ENCODE results near the gene PDE4B. TPM values are rescaled to one million over a fixed set of nuclear protein-coding genes. Genes with fewer than 3 reads are reported as not detected.

Gene PDE4B
- polyA plus RNA-seq, 1 experiment = 20.6 TPM

DNA sequence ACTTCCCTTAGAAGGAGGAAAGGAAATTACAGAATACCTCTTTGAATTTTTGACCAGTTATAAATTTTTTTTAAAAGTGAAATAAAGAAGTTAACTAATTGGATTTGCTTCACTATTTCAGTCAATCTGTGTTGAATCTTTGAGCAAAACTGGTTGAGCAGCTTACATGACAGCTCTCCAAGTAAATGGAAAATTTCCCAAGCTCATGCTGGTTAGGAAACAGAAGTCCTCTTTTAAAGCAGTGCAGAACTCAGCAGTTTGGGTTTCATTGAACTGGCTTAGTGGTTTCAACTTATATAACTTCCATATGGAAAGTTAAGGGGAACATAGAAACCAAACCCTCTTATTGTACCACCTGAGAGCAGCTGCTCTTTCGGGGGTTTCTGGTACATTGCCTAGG is 250.5 kb downstream of the PDE4B start:
- no peak overlapping the region for H3K4me3 ChIP-seq (ENCODE audit: low read depth, low read length)
- CTCF ChIA-PET = no interaction called here
- no peak for DNase-seq (ENCODE audit: low read depth)
- no peaks in the 10 kb centered on the region for H3K36me3 ChIP-seq (ENCODE audit: control insufficient read depth, insufficient read depth, low read length)
- H3K27me3 ChIP-seq (ENCODE audit: control insufficient read depth, insufficient read depth, low read length) = no peaks in the 10 kb centered on the region
- TF ChIP-seq, protein P1, sequence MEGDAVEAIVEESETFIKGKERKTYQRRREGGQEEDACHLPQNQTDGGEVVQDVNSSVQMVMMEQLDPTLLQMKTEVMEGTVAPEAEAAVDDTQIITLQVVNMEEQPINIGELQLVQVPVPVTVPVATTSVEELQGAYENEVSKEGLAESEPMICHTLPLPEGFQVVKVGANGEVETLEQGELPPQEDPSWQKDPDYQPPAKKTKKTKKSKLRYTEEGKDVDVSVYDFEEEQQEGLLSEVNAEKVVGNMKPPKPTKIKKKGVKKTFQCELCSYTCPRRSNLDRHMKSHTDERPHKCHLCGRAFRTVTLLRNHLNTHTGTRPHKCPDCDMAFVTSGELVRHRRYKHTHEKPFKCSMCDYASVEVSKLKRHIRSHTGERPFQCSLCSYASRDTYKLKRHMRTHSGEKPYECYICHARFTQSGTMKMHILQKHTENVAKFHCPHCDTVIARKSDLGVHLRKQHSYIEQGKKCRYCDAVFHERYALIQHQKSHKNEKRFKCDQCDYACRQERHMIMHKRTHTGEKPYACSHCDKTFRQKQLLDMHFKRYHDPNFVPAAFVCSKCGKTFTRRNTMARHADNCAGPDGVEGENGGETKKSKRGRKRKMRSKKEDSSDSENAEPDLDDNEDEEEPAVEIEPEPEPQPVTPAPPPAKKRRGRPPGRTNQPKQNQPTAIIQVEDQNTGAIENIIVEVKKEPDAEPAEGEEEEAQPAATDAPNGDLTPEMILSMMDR (IDR thresholded peaks at IDR 0.05; ENCODE audit: insufficient read depth, low read depth, low read length) = no peak
- POLR2A ChIA-PET = no interaction called here

DNA sequence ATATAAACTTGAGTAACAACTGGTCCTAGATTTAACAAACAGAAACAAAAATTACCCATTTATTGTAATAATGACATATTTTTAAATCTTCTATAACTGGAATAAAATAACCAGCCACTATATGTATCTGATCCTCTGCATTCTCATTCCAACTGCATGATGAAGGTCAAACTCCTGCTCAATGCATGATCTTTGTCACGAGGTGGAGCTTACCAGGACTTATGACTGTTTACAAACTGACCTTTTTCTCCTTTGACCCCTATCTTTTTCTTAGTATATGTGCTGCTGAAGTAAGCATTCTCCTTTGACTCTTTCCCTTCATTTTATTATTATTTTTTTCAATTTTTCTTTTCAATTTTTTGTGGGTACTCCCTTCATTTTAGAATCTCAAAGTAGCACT is 252.2 kb downstream of the PDE4B start:
- ChIA-PET CTCF (no interaction called here), POLR2A (no interaction called here)
- Histone ChIP-seq H3K36me3 (ENCODE audit: control insufficient read depth, insufficient read depth, low read length) (no peaks in the 10 kb centered on the region), H3K27me3 (ENCODE audit: control insufficient read depth, insufficient read depth, low read length) (no peaks in the 10 kb centered on the region), H3K4me3 (ENCODE audit: low read depth, low read length) (no peak overlapping the region)
- TF ChIP-seq, protein P1 (IDR thresholded peaks at IDR 0.05; ENCODE audit: insufficient read depth, low read depth, low read length) = no peak
- no peak for DNase-seq (ENCODE audit: low read depth)

DNA sequence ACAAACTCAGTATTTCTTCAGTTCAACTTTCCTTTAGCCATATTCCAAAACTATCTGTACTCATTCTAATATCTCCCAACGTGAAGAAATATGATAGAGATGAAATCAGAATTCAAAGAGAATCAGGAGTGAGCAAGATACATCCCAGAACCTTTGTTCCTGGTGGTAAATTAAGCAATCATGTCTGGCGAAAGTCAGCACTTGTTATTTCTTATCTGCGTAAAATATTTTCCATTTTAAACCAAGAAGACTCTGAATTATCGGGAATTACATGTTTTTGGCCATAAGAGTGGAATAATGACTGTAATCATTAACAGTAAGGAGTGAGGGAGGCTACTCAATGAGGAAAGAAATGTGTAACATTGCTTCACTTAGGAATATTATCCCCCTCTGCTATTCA is 253.7 kb downstream of the PDE4B start:
- no peak for DNase-seq (ENCODE audit: low read depth)
- ChIA-PET CTCF (no interaction called here), POLR2A (no interaction called here)
- no peaks in the 10 kb centered on the region for H3K27me3 ChIP-seq (ENCODE audit: control insufficient read depth, insufficient read depth, low read length)
- no peak overlapping the region for H3K4me3 ChIP-seq (ENCODE audit: low read depth, low read length)
- H3K36me3 ChIP-seq (ENCODE audit: control insufficient read depth, insufficient read depth, low read length) = no peaks in the 10 kb centered on the region
- TF ChIP-seq, protein P1 (IDR thresholded peaks at IDR 0.05; ENCODE audit: insufficient read depth, low read depth, low read length) = no peak

DNA sequence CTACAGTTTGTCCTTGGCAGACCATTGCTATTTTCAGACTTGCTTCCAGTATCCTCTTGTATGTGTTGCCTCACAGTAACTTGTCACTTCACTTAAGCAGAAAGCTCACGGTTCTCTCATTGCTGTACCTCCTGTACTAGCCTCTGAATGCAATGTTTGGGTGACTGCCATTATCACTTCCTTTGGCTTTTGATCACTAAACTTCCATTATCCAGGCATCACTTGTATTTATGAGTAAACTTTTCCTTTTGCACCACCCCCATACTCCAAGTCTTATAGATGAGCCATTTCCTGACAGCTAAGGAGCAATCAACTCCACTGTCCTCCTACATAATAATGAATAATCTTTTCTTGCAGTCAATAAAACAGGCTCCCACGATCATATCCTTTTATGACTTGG is 255.3 kb downstream of the PDE4B start:
- ChIA-PET CTCF (interaction anchor here (1.4 kb wide), 1 partner anchor 14 kb away, joined by 4 read pairs; no protein-coding TSS in a partner anchor), POLR2A (no interaction called here)
- TF ChIP-seq, protein P1 (IDR thresholded peaks at IDR 0.05; ENCODE audit: insufficient read depth, low read depth, low read length) = no peak
- Histone ChIP-seq H3K27me3 (ENCODE audit: control insufficient read depth, insufficient read depth, low read length) (no peaks in the 10 kb centered on the region), H3K4me3 (ENCODE audit: low read depth, low read length) (no peak overlapping the region), H3K36me3 (ENCODE audit: control insufficient read depth, insufficient read depth, low read length) (no peaks in the 10 kb centered on the region)
- no peak for DNase-seq (ENCODE audit: low read depth)

DNA sequence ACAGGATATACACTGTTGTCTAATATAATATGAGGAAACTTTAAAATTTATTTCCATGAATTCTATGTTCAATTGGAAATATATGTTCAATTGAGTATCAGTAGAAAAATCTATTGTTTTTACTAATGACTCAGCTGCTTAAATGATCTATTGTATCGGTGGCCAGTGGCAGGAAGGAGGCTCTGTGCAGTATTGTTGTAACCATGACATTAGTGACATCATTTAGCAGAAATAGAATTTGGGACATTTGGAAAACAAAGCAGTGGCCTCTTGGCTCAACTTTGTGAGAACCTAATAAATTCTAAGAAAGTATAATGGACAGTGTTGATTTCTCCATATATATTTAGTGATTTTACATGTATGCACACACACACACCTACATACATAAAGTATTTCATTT is 257.4 kb downstream of the PDE4B start:
- CTCF ChIA-PET = no interaction called here
- POLR2A ChIA-PET = no interaction called here
- TF ChIP-seq, protein P1 (IDR thresholded peaks at IDR 0.05; ENCODE audit: insufficient read depth, low read depth, low read length) = no peak

More for the DNA sequence above, 257.4 kb downstream of the PDE4B start:
- no peak overlapping the region for H3K4me3 ChIP-seq (ENCODE audit: low read depth, low read length)
- no peak for DNase-seq (ENCODE audit: low read depth)
- no peaks in the 10 kb centered on the region for H3K36me3 ChIP-seq (ENCODE audit: control insufficient read depth, insufficient read depth, low read length)
- no peaks in the 10 kb centered on the region for H3K27me3 ChIP-seq (ENCODE audit: control insufficient read depth, insufficient read depth, low read length)
